Activated T-cell treated with anti-CD3 and anti-CD28 coated beads for 4 hours (primary cell): ENCODE results near the gene GPRASP1.

Experiments used
- DNase-seq: peaks from one replicate; pipeline ENCODE4 v3.0.0-alpha.2; 2020

GPRASP1 gene

GRCh38 chrX:102697494-102697893 lies 46.2 kb downstream of the GPRASP1 start:
- no peak for DNase-seq
